Right lobe of liver (tissue), 4 donors: ENCODE results near the gene MYOF.

Experiments
- CTCF ChIP-seq, 4 donors: fragments of 200-600 bp in 3 of 4; fragments of 450-650 bp in 1 of 4; IDR thresholded peaks; one replicate each; pipeline versions ENCODE4 v1.5.1 to v1.8.0; 2016 to 2022; ENCODE audit warnings: antibody characterized with exemption in 4 of 4, mild to moderate bottlenecking in 2 of 4
- POLR2A ChIP-seq: fragments of 450-650 bp; IDR thresholded peaks from one replicate; pipeline ENCODE4 v1.6.1; 2017; ENCODE audit warnings: antibody characterized with exemption, mild to moderate bottlenecking
- donor health status: DM: no; HTN: no; CAD: no.
- donor health status: DM: no; HTN: no; CAD: no.
- donor health status: DM: no; HTN: yes; CAD: no.

- TF ChIP-seq CTCF (IDR thresholded peaks at IDR 0.05) (no peak), POLR2A (no peak)
These were observed 177.0 kb downstream of the MYOF start for GRCh38 chr10:93305122-93305521.
